Liver (tissue), 9 donors: ENCODE measurements around the gene APOA5. TPM values are rescaled to one million over a fixed set of nuclear protein-coding genes. Genes with fewer than 3 reads are reported as not detected.

ENCODE experiments used
- DNase-seq: peaks from one replicate; pipeline ENCODE4 v3.0.0-alpha.2; 2017; ENCODE audit warnings: low spot score
- H3K27ac ChIP-seq, 2 donors: one replicate each; pipeline ENCODE4 v1.7.0; 2013; ENCODE audit warnings: inconsistent platforms in 2 of 2, low read length in 2 of 2, control low read depth in 1 of 2, low read depth in 1 of 2, mild to moderate bottlenecking in 1 of 2
- H3K27me3 ChIP-seq, 4 donors: one replicate each; pipeline versions ENCODE4 v1.6.1 to v1.7.0; 2013; ENCODE audit warnings: low read length in 3 of 4, inconsistent platforms in 1 of 4, mild to moderate bottlenecking in 1 of 4, moderate library complexity in 1 of 4; ENCODE audit not compliant: control insufficient read depth in 4 of 4, insufficient read depth in 4 of 4
- H3K36me3 ChIP-seq, 4 donors: one replicate each; pipeline versions ENCODE4 v1.6.1 to v1.7.0; 2013; ENCODE audit warnings: low read length in 3 of 4, mild to moderate bottlenecking in 3 of 4, low read depth in 1 of 4, moderate library complexity in 1 of 4; ENCODE audit not compliant: control insufficient read depth in 4 of 4, insufficient read depth in 3 of 4
- H3K4me1 ChIP-seq, 4 donors: one replicate each; pipeline versions ENCODE4 v1.6.1 to v1.7.0; 2013; ENCODE audit warnings: low read length in 3 of 4, mild to moderate bottlenecking in 3 of 4, moderate library complexity in 1 of 4; ENCODE audit not compliant: control insufficient read depth in 4 of 4, insufficient read depth in 4 of 4
- H3K4me3 ChIP-seq, 3 donors: one replicate each; pipeline versions ENCODE4 v1.6.1 to v1.7.0; 2013; ENCODE audit warnings: low read length in 3 of 3, control low read depth in 1 of 3, low read depth in 1 of 3, mild to moderate bottlenecking in 1 of 3
- H3K9ac ChIP-seq, 2 donors: one replicate each; pipeline ENCODE4 v1.7.0; 2013; ENCODE audit warnings: low read length in 2 of 2, mild to moderate bottlenecking in 2 of 2, moderate library complexity in 2 of 2, control low read depth in 1 of 2, low read depth in 1 of 2
- H3K9me3 ChIP-seq, 4 donors: one replicate each; pipeline versions ENCODE4 v1.6.1 to v1.7.0; 2013; ENCODE audit warnings: low read length in 3 of 4; ENCODE audit not compliant: control insufficient read depth in 4 of 4
- ATF3 ChIP-seq: IDR thresholded peaks from 2 replicates; pipeline ENCODE4 v1.6.1; 2016; ENCODE audit warnings: antibody characterized with exemption
- CTCF ChIP-seq: fragments of 150-350 bp; IDR thresholded peaks from 2 replicates; pipeline ENCODE4 v1.5.1; 2017; ENCODE audit warnings: improper control_type of control experiment, low read depth, low read length; ENCODE audit not compliant: missing input control
- EGR1 ChIP-seq, 2 donors: IDR thresholded peaks; 2 replicates each; pipeline ENCODE4 v1.6.1; 2016 to 2018; ENCODE audit warnings: antibody characterized with exemption in 2 of 2, low read depth in 2 of 2
- FOXA1 ChIP-seq: IDR thresholded peaks from 2 replicates; pipeline ENCODE4 v1.6.1; 2016; ENCODE audit warnings: antibody characterized with exemption
- FOXA2 ChIP-seq: IDR thresholded peaks from 2 replicates; pipeline ENCODE4 v1.6.1; 2016; ENCODE audit warnings: antibody characterized with exemption
- GABPA ChIP-seq, 2 donors: IDR thresholded peaks in 1 of 2; conservative IDR thresholded peaks in 1 of 2; 2 replicates each; pipeline ENCODE4 v1.6.1; 2016; ENCODE audit warnings: antibody characterized with exemption in 2 of 2, mild to moderate bottlenecking in 1 of 2, moderate library complexity in 1 of 2
- HNF4A ChIP-seq, 2 donors: conservative IDR thresholded peaks; 2 replicates each; pipeline ENCODE4 v1.6.1; 2016; ENCODE audit warnings: antibody characterized with exemption in 2 of 2, mild to moderate bottlenecking in 2 of 2
- HNF4G ChIP-seq: IDR thresholded peaks from 2 replicates; pipeline ENCODE4 v1.6.1; 2016; ENCODE audit warnings: antibody characterized with exemption
- JUND ChIP-seq, 2 donors: IDR thresholded peaks; 2 replicates each; pipeline ENCODE4 v1.6.1; 2016; ENCODE audit warnings: antibody characterized with exemption in 2 of 2
- MAX ChIP-seq: IDR thresholded peaks from 2 replicates; pipeline ENCODE4 v1.6.1; 2016; ENCODE audit warnings: antibody characterized with exemption
- NR2F2 ChIP-seq: IDR thresholded peaks from 2 replicates; pipeline ENCODE4 v1.6.1; 2016; ENCODE audit warnings: antibody characterized with exemption
- RAD21 ChIP-seq, 2 donors: IDR thresholded peaks; 2 replicates each; pipeline ENCODE4 v1.6.1; 2016; ENCODE audit warnings: antibody characterized with exemption in 2 of 2, mild to moderate bottlenecking in 2 of 2
- REST ChIP-seq: IDR thresholded peaks from 2 replicates; pipeline ENCODE4 v1.6.1; 2016; ENCODE audit warnings: antibody characterized with exemption, mild to moderate bottlenecking
- RXRA ChIP-seq, 2 donors: IDR thresholded peaks; 2 replicates each; pipeline ENCODE4 v1.6.1; 2017 to 2018; ENCODE audit warnings: antibody characterized with exemption in 2 of 2, mild to moderate bottlenecking in 1 of 2
- SP1 ChIP-seq: IDR thresholded peaks from 2 replicates; pipeline ENCODE4 v1.6.1; 2018; ENCODE audit warnings: antibody characterized with exemption, mild to moderate bottlenecking
- TAF1 ChIP-seq: conservative IDR thresholded peaks from 2 replicates; pipeline ENCODE4 v1.6.1; 2016; ENCODE audit warnings: antibody characterized with exemption, mild to moderate bottlenecking
- YY1 ChIP-seq: IDR thresholded peaks from 2 replicates; pipeline ENCODE4 v1.6.1; 2016; ENCODE audit warnings: antibody characterized with exemption, mild to moderate bottlenecking
- ZBTB33 ChIP-seq: IDR thresholded peaks from 2 replicates; pipeline ENCODE4 v1.6.1; 2016; ENCODE audit warnings: antibody characterized with exemption
- WGBS: extraction: QIAGEN DNeasy Blood & Tissue Kit; methylation state at CpG from one replicate; pipeline ENCODE4 v1.1.7; 2013; 5-methylcytosine and 5-hydroxymethylcytosine counted together
- polyA plus RNA-seq, 2 donors: library from polyadenylated mRNA; stranded (reverse) in 1 of 2; unstranded in 1 of 2; fragments of 200-250 nt in 1 of 2; fragments of >200 nt in 1 of 2; fragmentation: Nextera tagmentation in 1 of 2; extraction: Ambion mirVana in 1 of 2; gene quantifications; one replicate each; pipeline versions ENCODE4 v1.2.1 to v1.2.3, GENCODE V29; 2013 to 2015
- total RNA-seq, 2 donors: library from RNA; depleted of rRNA; stranded (reverse); fragments of >200 nt; gene quantifications; one replicate each; pipeline ENCODE4 v1.2.3, GENCODE V29; 2014
- donor health status: healthy.
- donor health status: healthy.
- donor health status: healthy.
- donor health status: healthy.
- donor health status: healthy.

APOA5 gene
- total and polyA plus RNA-seq, 4 donors: 7.3 to 1,045 (median 739) TPM

- peak within 1 kb of the TSS; percentile 45 to 79 (median 72) for H3K4me3 ChIP-seq
- TF ChIP-seq TAF1 (peak; percentile 99), CTCF (no peak), REST (peak; percentile 95), SP1 (peak; percentile 96), NR2F2 (peak; percentile 27), RXRA (IDR thresholded peaks at IDR 0.05) (peak; percentile 90 to 94), RAD21 (IDR thresholded peaks at IDR 0.05) (peak; percentile 57 to 72), YY1 (peak; percentile 67), EGR1 (IDR thresholded peaks at IDR 0.05; ENCODE audit: low read depth in 2 of 2) (no peak), JUND (IDR thresholded peaks at IDR 0.05) (peak in 1 of 2 donors; percentile 71), FOXA2 (no peak), ZBTB33 (peak; percentile 49), MAX (peak; percentile 49), GABPA (IDR thresholded peaks at IDR 0.05 in 1 of 2, conservative IDR thresholded peaks at IDR 0.05 in 1 of 2) (peak in 1 of 2 donors; percentile 17), FOXA1 (no peak), HNF4G (peak; percentile 95), ATF3 (peak; percentile 49), HNF4A (conservative IDR thresholded peaks at IDR 0.05) (peak; percentile 97)
- no peaks in the 10 kb centered on the region for H3K27me3 ChIP-seq
- H3K36me3 ChIP-seq: no peaks in the 10 kb centered on the region
- no peaks in the 10 kb centered on the region for H3K9me3 ChIP-seq
- 31% methylated on average over 9 of the region's 9 CpGs for WGBS
- peak; percentile 68 for DNase-seq
- H3K27ac ChIP-seq: peak within 1 kb of the TSS; percentile 86 to 91
- H3K4me1 ChIP-seq: peaks cover 22 to 79% (median 46%) of the 10 kb centered on the region in 4 donors
- peak within 1 kb of the TSS; percentile 52 to 98 for H3K9ac ChIP-seq
Measured at GRCh38 chr11:116829525-116830183, 38.0 kb upstream of the APOA5 start, which contains the start of gene APOC3. TSS of gene APOC3 (plus strand) at chr11:116829907. CDS start at chr11:116830583, 676 bp downstream.
